Thymus (tissue), 11 donors: ENCODE results near the gene DEPDC5. TPM values are rescaled to one million over a fixed set of nuclear protein-coding genes. Genes with fewer than 3 reads are reported as not detected.

Experiments
- DNase-seq, 9 donors: peaks; one replicate each; pipeline ENCODE4 v3.0.0-alpha.2; 2013; ENCODE audit warnings: low spot score in 9 of 9, low read depth in 6 of 9, missing footprints in 1 of 9
- H3K27ac ChIP-seq, 2 donors: one replicate each; pipeline ENCODE4 v1.5.1; 2013; ENCODE audit warnings: control low read depth in 1 of 2, low read depth in 1 of 2, low read length in 1 of 2, mild to moderate bottlenecking in 1 of 2, moderate library complexity in 1 of 2
- H3K27me3 ChIP-seq, 2 donors: one replicate each; pipeline ENCODE4 v1.5.1; 2013; ENCODE audit warnings: low read length in 1 of 2; ENCODE audit not compliant: control insufficient read depth in 2 of 2, insufficient read depth in 1 of 2
- H3K36me3 ChIP-seq, 2 donors: one replicate each; pipeline ENCODE4 v1.5.1; 2013; ENCODE audit warnings: low read length in 1 of 2, mild to moderate bottlenecking in 1 of 2, moderate library complexity in 1 of 2; ENCODE audit not compliant: control insufficient read depth in 2 of 2, insufficient read depth in 2 of 2
- H3K4me1 ChIP-seq, 2 donors: one replicate each; pipeline ENCODE4 v1.5.1; 2013; ENCODE audit warnings: low read length in 2 of 2; ENCODE audit not compliant: control insufficient read depth in 2 of 2, insufficient read depth in 2 of 2
- H3K4me3 ChIP-seq, 2 donors: one replicate each; pipeline ENCODE4 v1.5.1; 2013; ENCODE audit warnings: low read length in 2 of 2, control low read depth in 1 of 2, mild to moderate bottlenecking in 1 of 2
- H3K9me3 ChIP-seq, 2 donors: one replicate each; pipeline ENCODE4 v1.5.1; 2013; ENCODE audit warnings: low read length in 1 of 2, mild to moderate bottlenecking in 1 of 2; ENCODE audit not compliant: control insufficient read depth in 2 of 2, insufficient read depth in 1 of 2
- WGBS: extraction: QIAGEN DNeasy Blood & Tissue Kit; methylation state at CpG from one replicate; pipeline ENCODE4 v1.1.7; 2013; 5-methylcytosine and 5-hydroxymethylcytosine counted together
- polyA plus RNA-seq: library from polyadenylated mRNA; stranded (reverse); fragments of 200-250 nt; gene quantifications from one replicate; pipeline ENCODE4 v1.2.3, GENCODE V29; 2013
- total RNA-seq: library from RNA; stranded (reverse); fragments of 120-200 nt; gene quantifications from one replicate; pipeline ENCODE4 v1.2.4, GENCODE V29; 2013
- donor health status: healthy.

Gene DEPDC5
- total and polyA plus RNA-seq, 2 donors = 9.2 to 10.5 TPM

DNA sequence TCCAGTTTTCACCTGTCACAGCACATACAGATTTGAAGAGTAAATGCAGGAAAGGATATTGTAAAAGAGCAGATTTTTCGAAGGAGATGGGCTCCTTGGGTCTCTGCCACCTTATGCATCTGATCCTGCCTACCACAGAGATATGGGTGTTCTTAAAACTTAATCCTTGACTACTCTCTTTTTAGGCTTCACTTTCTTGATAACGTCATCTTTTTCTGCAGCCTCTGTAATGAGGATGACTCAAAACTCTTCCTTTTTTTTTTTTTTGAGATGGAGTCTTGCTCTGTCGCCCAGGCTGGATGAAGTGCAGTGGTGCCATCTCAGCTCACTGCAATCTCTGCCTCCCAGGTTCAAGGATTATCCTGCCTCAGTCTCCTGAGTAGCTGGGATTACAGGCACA is 11.7 kb upstream of the DEPDC5 start:
- no peaks in the 10 kb centered on the region for H3K27me3 ChIP-seq
- H3K36me3 ChIP-seq = peaks cover 10 to 17% of the 10 kb centered on the region in 2 donors
- no peak for DNase-seq
- H3K4me3 ChIP-seq = no peak overlapping the region
- no peaks in the 10 kb centered on the region for H3K9me3 ChIP-seq
- no peak overlapping the region for H3K27ac ChIP-seq
- peaks cover 0 to 4% of the 10 kb centered on the region in 2 donors for H3K4me1 ChIP-seq
- WGBS = 96% methylated on average over 3 of the region's 3 CpGs

DNA sequence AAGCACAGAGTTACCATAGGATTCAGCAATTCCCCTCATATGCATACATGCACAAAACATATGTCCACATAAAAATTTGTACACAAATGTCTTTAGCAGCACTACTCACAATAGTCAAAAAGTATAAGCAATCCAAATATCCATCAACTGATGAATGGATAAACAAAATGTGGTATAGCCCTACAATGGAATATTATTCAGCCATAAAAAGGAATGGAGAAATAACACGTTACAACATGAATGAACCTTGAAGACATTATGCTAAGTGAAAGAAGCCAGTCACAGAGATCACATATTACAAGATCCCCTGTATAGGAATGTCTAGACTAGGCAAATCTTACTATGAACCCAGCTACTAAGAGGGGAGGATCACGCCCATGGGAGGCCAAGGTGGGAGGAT is 11.1 kb upstream of the DEPDC5 start:
- H3K27me3 ChIP-seq = no peaks in the 10 kb centered on the region
- peaks cover 0 to 4% of the 10 kb centered on the region in 2 donors for H3K4me1 ChIP-seq
- no peak overlapping the region for H3K4me3 ChIP-seq
- DNase-seq = no peak
- no peak overlapping the region for H3K27ac ChIP-seq
- peaks cover 10 to 20% of the 10 kb centered on the region in 2 donors for H3K36me3 ChIP-seq
- WGBS = 97% methylated on average over 2 of the region's 2 CpGs
- H3K9me3 ChIP-seq = no peaks in the 10 kb centered on the region

DNA sequence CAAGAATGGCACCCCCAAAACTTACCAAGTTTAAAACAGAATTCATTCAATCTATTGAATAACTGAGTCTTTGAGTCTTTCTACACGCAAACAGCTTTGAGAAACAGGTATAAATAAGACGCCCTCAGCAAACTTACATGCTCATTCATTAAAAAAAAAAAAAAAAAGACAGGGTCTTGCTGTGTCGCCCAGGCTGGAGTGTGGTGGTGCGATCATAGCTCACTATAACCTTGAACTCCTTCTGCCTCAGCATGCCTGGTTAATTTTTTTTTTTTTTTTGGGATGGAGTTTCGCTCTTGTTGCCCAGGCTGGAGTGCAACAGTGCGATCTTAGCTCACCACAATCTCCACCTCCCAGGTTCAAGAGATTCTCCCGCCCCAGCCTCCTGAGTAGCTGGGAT is 9.9 kb upstream of the DEPDC5 start:
- H3K9me3 ChIP-seq = no peaks in the 10 kb centered on the region
- no peaks in the 10 kb centered on the region for H3K27me3 ChIP-seq
- DNase-seq = no peak
- H3K36me3 ChIP-seq = peaks cover 6 to 20% of the 10 kb centered on the region in 2 donors
- no peak overlapping the region for H3K4me3 ChIP-seq
- 92% methylated on average over 7 of the region's 7 CpGs for WGBS
- no peak overlapping the region for H3K27ac ChIP-seq
- H3K4me1 ChIP-seq = peaks cover 4 to 9% of the 10 kb centered on the region in 2 donors

DNA sequence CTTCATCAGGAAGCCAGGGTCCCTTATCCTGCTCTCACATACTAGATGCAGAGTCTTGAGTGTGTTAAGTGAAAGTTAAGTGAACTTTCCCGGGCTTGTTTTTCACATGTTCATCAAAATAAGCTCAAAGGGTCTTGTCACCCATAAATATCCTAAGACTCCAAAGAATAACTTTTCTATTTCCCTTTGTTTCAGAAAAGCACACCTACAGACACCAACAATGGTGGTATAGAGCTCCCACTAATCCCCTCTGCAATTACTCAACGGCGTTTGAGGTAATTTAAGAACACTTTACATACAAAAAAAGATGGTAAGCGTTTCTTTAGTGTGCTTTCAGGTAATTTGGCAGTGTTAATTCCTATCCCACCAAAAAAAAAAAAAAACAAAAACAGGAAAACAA is 6.4 kb upstream of the DEPDC5 start:
- DNase-seq = no peak
- Histone ChIP-seq H3K4me1 (peaks cover 10 to 25% of the 10 kb centered on the region in 2 donors), H3K4me3 (no peak overlapping the region), H3K27me3 (no peaks in the 10 kb centered on the region), H3K9me3 (no peaks in the 10 kb centered on the region), H3K36me3 (peaks cover 3 to 15% of the 10 kb centered on the region in 2 donors), H3K27ac (no peak overlapping the region)
- 95% methylated on average over 4 of the region's 4 CpGs for WGBS

DNA sequence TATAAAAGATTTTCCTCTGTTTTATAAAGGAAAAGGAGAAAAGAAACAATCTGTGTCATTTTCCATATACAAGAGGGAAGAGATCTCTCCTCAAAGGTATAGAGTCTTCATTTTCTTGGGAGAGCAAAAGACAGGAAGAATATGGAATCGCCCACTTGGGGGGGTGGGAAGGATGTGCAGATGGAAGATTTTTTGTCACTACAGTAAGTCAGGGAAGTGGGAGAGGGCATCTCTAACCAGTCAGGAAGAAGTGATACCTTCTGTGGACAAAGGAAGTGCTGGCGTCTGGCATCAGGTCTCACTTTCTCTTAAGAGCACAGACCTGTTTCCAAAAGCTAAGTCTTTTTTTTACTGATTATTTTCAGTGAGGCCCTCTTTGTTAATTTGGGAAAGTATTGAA is 5.3 kb upstream of the DEPDC5 start:
- peaks cover 3 to 12% of the 10 kb centered on the region in 2 donors for H3K36me3 ChIP-seq
- H3K9me3 ChIP-seq = no peaks in the 10 kb centered on the region
- H3K27ac ChIP-seq = no peak overlapping the region
- peak in 1 of 9 donors; percentile 18 for DNase-seq
- H3K27me3 ChIP-seq = no peaks in the 10 kb centered on the region
- peak overlapping the region in 1 of 2 donors; percentile 97 for H3K4me3 ChIP-seq
- 67% methylated on average over 2 of the region's 2 CpGs for WGBS
- peaks cover 18 to 36% of the 10 kb centered on the region in 2 donors for H3K4me1 ChIP-seq

DNA sequence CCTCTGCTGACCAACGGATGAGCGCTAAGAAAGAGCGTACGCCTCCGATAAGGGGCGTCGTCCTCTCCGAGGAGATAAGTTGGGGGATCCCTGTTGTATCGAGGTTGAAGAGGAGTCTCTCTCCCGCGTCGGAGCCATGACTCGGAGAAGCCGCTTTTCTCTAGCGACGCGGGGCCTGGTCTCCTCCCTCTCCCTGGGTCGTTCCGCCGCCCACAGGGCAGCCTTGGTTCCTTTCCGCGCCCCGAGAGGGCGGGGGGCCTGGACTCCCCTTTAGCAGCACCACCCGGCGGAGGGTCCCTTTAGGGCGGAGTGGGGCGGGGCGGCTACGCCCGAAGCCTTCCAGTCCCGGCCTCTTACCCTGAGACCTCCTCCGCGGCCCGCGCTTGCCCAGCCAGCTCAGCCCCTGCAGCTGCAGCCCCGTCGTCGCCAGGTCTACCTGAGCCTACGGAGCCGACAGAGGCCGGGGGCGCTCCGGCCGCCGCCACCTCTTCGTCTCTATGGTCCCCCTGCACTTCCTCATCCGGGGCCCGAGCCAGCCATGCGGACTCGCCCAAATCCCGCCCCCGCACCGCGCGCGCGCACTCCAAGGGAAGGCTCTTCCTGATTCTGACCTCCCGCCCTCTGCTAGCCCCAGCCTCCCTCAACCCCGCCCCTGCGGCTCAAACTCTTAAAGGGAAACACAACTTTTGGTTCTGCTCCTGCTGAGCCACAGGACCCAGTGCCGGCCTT is 4.0 kb upstream of the DEPDC5 start, which contains the start of gene PRR14L:
Gene PRR14L (minus strand): TSS at position 497 of the 729 bp plus-strand sequence. CDS start 11,272 bp downstream, outside the sequence.
- Histone ChIP-seq H3K27me3 (no peaks in the 10 kb centered on the region), H3K4me1 (peaks cover 24 to 44% of the 10 kb centered on the region in 2 donors)
- peak; percentile 84 to 98 (median 95) for DNase-seq

DNA sequence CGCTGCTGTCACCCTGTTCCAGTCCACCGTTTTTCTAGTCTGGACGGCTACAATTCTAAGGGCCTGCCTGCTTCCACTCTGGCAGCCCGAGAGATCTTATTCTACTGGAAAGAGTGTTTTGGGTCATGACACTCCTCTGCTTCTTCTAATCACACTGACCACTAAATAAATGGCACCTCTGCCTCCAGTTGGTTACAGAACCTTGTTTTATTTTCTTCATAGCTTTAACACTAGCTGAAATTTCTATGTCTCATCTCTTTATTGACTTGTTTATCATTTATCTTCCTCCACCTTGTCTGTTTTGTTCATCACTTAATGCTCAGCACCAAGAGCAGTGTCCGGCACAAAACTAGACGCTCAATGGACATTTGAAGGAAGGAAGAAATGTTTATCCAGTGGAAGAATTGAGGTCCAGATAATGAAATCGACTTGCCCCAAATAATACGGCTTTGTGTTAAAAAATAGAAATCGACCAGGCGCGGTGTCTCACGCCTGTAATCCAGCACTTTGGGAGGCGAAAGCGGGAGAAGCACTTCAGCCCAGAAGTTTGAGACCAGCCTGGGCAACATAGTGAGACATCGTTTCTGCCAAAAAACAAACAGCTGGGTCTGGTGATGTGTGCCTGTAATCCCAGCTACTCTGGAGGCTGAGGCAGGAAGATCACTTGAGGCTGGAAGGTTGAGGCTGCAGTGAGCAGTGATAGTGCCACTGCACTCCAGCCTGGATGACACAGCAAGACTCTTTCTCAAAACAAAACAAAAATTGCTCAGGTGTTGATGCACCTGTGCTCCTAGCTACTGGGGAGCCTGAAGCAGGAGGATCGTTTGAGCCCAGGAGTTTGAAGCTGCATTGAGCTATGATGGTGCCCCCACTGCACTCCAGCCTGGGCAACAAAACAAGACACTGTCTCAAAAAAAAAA is 3.2 kb upstream of the DEPDC5 start:
- DNase-seq = no peak
- Histone ChIP-seq H3K27ac (peak overlapping the region; percentile 78 to 79), H3K36me3 (peaks cover 3 to 6% of the 10 kb centered on the region in 2 donors), H3K4me1 (peaks cover 24 to 45% of the 10 kb centered on the region in 2 donors), H3K9me3 (no peaks in the 10 kb centered on the region), H3K27me3 (no peaks in the 10 kb centered on the region), H3K4me3 (peak overlapping the region; percentile 41 to 97)
- WGBS = 72% methylated on average over 16 of the region's 16 CpGs

More for the DNA sequence above, 4.0 kb upstream of the DEPDC5 start, which contains the start of gene PRR14L:
- peak within 1 kb of the TSS; percentile 89 to 92 for H3K27ac ChIP-seq
- peaks cover 3 to 6% of the 10 kb centered on the region in 2 donors for H3K36me3 ChIP-seq
- peak within 1 kb of the TSS; percentile 71 to 97 for H3K4me3 ChIP-seq
- under 1% methylated on average over 62 of the region's 62 CpGs for WGBS
- no peaks in the 10 kb centered on the region for H3K9me3 ChIP-seq

DNA sequence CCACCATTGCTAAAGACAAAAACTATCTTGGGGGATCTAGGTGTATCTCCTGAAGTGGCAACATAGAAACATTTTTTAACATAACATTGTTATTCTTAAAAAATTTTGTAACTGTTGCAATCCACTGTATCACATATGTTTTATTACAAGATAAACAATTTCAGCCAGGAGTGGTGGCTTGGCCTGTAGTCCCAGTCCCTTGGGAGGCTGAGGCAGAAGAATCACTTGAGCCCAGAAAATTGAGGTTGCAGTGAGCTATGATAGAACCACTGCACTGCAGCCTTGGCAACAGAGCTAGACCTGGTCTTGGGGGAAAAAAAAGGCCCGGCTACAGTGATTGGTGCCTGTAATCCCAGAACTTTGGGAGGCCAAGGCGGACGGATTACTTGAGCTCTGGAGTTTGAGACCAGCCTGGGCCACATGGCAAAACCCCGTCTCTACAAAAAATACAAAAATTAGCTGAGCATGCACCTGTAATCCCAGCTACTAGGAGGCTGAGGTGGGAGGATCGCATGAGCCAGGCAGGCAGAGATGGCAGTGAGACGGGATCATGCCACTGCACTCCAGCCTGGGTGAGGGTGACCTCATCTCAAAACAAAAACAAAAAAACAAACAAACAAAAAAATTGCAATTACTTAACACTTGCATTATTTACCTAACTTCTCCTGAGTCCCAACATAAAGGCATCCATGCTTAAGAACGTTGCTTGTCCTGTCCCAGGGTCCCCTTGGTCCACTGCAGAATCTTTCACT is 1.5 kb upstream of the DEPDC5 start:
- peak overlapping the region; percentile 88 to 95 for H3K27ac ChIP-seq
- H3K4me3 ChIP-seq = no peak overlapping the region
- H3K4me1 ChIP-seq = peaks cover 24 to 45% of the 10 kb centered on the region in 2 donors
- 95% methylated on average over 7 of the region's 7 CpGs for WGBS
- peaks cover 0 to 6% of the 10 kb centered on the region in 2 donors for H3K36me3 ChIP-seq
- no peaks in the 10 kb centered on the region for H3K27me3 ChIP-seq
- H3K9me3 ChIP-seq = no peaks in the 10 kb centered on the region
- DNase-seq = no peak
